Stimulated activated naive CD8-positive, alpha-beta T cell treated with anti-CD3 and anti-CD28 coated beads, Interleukin-15, amount 100 ng/mL, for 72 hours (primary cell): ENCODE data around the gene ODF2L.

ENCODE experiments used
- ATAC-seq: fragments of 150-1000 bp; cut with Tn5 transposase; 2 replicates; pipeline ENCODE4 v1.10.0; 2021; ENCODE audit warnings: mild to moderate bottlenecking, moderate library complexity
- DNase-seq, 2 donors: peaks; one replicate each; pipeline ENCODE4 v3.0.0; 2021 to 2022
- H3K27ac Mint-ChIP-seq, 2 donors: one replicate each; pipeline ENCODE4 v1.8.0; 2022; ENCODE audit warnings: mild to moderate bottlenecking in 2 of 2, mixed read lengths in 2 of 2, moderate library complexity in 2 of 2
- H3K27me3 Mint-ChIP-seq: one replicate; pipeline ENCODE4 v1.8.0; 2022; ENCODE audit warnings: mixed read lengths
- H3K4me1 Mint-ChIP-seq: one replicate; pipeline ENCODE4 v1.8.0; 2022; ENCODE audit warnings: mild to moderate bottlenecking, mixed read lengths
- H3K4me3 Mint-ChIP-seq, 2 donors: one replicate each; pipeline ENCODE4 v1.8.0; 2022; ENCODE audit warnings: mild to moderate bottlenecking in 2 of 2, mixed read lengths in 2 of 2, moderate library complexity in 1 of 2
- H3K9me3 Mint-ChIP-seq, 2 donors: one replicate each; pipeline ENCODE4 v1.8.0; 2022; ENCODE audit warnings: mixed read lengths in 2 of 2

ODF2L gene, protein sequence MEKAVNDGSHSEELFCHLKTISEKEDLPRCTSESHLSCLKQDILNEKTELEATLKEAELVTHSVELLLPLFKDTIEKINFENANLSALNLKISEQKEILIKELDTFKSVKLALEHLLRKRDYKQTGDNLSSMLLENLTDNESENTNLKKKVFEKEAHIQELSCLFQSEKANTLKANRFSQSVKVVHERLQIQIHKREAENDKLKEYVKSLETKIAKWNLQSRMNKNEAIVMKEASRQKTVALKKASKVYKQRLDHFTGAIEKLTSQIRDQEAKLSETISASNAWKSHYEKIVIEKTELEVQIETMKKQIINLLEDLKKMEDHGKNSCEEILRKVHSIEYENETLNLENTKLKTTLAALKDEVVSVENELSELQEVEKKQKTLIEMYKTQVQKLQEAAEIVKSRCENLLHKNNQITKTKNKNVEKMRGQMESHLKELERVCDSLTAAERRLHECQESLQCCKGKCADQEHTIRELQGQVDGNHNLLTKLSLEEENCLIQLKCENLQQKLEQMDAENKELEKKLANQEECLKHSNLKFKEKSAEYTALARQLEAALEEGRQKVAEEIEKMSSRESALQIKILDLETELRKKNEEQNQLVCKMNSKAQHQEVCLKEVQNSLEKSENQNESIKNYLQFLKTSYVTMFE

DNA sequence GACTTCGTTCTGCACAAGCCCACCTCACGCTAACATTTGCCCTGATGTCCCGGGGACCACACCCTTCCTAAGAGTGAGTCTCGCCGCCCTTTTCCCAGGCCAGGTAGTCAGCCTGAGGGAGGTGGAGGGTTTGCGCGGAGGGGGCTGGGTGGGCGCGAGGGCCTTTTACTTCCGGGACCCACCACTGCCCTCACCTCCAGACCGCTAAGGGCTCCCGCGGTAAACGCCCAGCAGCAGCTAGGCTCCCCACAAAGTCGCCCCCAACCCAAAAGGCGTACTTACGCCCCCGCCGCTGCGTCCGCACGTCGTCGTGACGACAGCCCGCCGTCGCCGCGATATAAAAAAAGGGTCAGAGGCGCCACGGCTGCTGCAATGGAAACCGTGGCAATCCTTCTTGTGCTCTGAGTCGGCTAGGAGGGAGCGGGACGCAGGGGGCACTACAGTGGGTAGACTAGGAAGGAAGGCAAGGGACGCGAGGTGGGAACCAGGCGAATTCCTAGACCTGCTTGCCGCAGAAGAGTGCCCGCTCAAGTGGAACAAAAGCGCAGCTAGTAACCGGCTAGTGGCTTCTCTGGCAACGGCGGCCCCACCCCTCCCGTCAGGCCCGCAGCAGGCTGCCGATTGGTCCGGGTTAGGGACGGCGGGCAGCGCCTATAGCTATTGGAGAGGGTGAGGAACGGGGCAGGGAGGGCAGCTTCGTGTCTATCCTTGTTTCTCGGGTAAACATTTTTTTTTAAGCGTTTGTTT lies at the start of gene ODF2L:
ODF2L (minus strand) TSS at position 573 of the 747 bp plus-strand sequence. CDS start 9,296 bp downstream, outside the sequence.
- Mint-ChIP-seq H3K4me3 (peak within 1 kb of the TSS; percentile 98 to 99), H3K9me3 (no peaks in the 10 kb centered on the region), H3K27ac (peak within 1 kb of the TSS; percentile 84 to 97), H3K27me3 (no peaks in the 10 kb centered on the region), H3K4me1 (peaks cover 45% of the 10 kb centered on the region)
- DNase-seq (peak; percentile 82 to 87), ATAC-seq (peak; percentile 100)

DNA sequence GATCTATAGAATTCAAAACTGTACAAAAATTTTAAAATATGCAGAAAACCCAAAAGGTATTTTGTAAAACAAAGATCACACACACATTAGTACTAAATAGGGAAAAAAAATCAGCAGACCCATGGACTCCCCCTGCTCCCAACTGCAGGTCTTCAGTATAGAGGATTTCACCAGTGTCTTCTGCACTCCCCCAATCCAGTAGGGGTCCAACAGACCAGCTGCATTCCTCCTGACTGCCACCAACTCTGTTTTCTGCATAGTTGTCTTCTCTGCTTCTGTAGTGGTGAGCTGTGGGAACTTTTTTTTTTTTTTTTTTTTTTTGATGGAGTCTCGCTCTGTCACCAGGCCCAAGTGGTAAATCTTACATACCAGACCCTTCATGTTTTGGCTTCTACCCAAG lies 49.8 kb upstream of the ODF2L start:
- ATAC-seq: no peak
- no peaks in the 10 kb centered on the region for H3K9me3 Mint-ChIP-seq
- H3K4me3 Mint-ChIP-seq: no peak overlapping the region
- no peak for DNase-seq
- H3K27ac Mint-ChIP-seq: no peak overlapping the region
- H3K4me1 Mint-ChIP-seq: peaks cover 9% of the 10 kb centered on the region
- no peaks in the 10 kb centered on the region for H3K27me3 Mint-ChIP-seq

DNA sequence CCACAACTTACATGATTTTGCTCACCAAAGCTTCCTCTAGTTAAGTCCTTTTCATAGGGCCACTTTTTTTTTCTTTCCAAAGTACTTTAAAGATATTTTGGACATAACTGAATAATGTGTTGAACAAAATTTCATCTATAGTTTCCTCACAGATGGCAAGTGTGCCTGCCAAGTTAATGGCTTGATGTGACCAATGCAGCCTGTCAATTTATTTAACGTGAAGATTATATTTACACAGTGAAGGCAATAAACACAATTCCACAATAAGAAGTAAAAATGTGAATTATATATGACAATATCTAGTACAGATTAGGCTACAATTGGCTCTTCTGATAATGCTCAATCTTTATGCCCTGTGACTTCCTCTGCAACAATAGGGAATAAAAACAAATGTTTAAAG lies 45.9 kb upstream of the ODF2L start:
- ATAC-seq: no peak
- H3K27ac Mint-ChIP-seq: no peak overlapping the region
- no peak for DNase-seq
- peaks cover 9% of the 10 kb centered on the region for H3K4me1 Mint-ChIP-seq
- no peak overlapping the region for H3K4me3 Mint-ChIP-seq
- H3K9me3 Mint-ChIP-seq: no peaks in the 10 kb centered on the region
- H3K27me3 Mint-ChIP-seq: no peaks in the 10 kb centered on the region

DNA sequence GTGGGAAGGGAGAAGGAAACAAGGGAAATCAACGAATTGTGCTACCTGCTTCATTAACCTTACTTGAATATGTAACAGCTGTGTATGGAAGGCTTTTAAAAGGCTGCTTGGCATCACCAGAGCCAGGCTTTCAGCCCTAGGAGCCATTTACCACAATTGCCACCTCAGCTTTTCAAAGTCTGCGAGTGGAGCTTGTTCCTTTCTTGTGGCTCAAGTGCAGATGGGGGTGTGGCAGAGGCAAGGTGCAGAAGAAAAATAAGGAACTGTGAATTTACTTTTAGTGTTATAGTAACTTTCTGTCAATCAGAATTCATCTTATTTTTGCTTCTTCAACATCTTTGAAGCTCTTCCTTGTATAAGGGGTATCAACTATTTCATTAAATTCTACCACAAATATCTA lies 45.5 kb upstream of the ODF2L start:
- ATAC-seq (no peak), DNase-seq (no peak)
- Mint-ChIP-seq H3K27me3 (no peaks in the 10 kb centered on the region), H3K9me3 (no peaks in the 10 kb centered on the region), H3K4me3 (no peak overlapping the region), H3K27ac (no peak overlapping the region), H3K4me1 (peaks cover 9% of the 10 kb centered on the region)

DNA sequence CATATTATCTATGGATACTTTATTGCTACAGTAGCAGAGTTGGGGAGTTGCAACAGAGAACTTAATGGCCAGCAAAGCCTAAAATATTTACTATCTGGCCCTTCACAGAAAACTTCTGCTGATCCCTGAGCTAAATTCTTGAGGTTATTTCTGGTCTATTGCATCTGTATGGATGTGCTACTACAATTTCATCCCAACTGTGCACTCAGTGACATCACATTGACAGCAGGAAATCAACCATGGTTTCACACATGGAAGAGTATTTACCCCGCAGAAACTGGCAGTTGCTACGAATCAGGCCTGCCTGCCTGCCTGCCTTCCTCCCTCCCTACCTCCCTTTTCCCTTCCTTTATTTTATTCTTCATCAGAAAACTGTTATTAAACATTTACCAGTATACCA lies 39.9 kb upstream of the ODF2L start:
- no peak for ATAC-seq
- Mint-ChIP-seq H3K4me3 (no peak overlapping the region), H3K9me3 (no peaks in the 10 kb centered on the region), H3K27ac (no peak overlapping the region), H3K27me3 (no peaks in the 10 kb centered on the region), H3K4me1 (no peaks in the 10 kb centered on the region)
- DNase-seq: no peak

DNA sequence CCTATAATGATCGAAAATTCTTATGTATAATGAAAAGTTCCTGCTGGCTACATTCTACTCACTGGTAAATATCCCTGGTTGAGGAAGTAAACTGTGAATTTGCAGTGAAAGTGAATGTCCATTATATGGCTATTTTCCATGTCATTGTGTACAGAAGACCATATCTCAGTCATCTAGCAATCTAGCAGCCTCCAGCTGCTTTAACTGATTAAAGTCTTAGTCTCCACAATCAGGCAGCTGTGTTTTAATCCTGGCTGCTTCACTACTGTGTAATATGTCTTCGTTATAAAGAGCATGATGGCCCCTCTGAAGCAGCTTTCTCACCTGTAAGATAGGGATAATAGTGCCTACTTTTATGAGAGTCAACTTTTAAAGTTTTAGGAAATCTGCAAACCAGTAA lies 39.2 kb upstream of the ODF2L start:
- no peak overlapping the region for H3K4me3 Mint-ChIP-seq
- DNase-seq (no peak), ATAC-seq (no peak)
- H3K4me1 Mint-ChIP-seq: no peaks in the 10 kb centered on the region
- H3K27ac Mint-ChIP-seq: no peak overlapping the region
- no peaks in the 10 kb centered on the region for H3K9me3 Mint-ChIP-seq
- no peaks in the 10 kb centered on the region for H3K27me3 Mint-ChIP-seq

DNA sequence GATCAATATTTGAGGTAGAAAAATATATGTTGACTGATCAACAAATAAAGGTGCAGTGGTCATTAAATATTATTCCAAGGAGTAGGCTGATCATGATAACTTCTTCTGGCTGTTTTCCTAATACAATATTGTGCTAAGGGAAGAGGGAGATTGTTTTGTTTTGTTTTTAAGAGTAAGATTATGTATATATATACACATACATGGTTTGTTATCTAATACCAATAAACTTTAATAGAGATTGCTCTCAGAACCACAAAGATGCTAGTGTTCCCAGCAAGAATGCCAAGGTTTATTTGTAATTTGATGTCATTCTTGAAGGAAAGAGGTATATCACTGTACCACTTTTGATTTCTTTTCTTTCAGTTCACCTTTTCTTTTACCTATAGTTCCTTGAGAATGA lies 37.9 kb upstream of the ODF2L start:
- Mint-ChIP-seq H3K9me3 (no peaks in the 10 kb centered on the region), H3K27me3 (no peaks in the 10 kb centered on the region), H3K4me1 (no peaks in the 10 kb centered on the region), H3K27ac (no peak overlapping the region), H3K4me3 (no peak overlapping the region)
- DNase-seq (no peak), ATAC-seq (no peak)

DNA sequence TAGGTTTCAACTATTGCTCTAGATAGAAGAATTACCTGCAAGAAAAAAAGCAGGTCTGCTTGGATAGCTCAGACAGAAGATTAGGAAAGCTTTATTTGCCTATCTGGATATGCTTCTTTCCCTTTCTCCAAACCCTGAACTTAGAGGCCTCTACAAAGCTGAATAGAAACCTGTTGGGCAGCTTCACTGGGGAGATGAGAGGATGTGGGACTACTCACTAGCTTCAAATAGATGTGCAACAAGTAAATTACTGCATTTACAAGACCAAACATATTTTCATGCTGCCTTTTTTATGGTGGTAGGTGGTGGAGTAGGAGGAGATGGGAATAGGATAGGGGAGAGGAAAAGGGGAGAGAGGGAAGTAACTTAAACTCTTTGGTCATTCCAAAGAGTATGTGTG lies 34.3 kb upstream of the ODF2L start:
- ATAC-seq (peak; percentile 43), DNase-seq (no peak)
- H3K27me3 Mint-ChIP-seq: peaks cover 5% of the 10 kb centered on the region

DNA sequence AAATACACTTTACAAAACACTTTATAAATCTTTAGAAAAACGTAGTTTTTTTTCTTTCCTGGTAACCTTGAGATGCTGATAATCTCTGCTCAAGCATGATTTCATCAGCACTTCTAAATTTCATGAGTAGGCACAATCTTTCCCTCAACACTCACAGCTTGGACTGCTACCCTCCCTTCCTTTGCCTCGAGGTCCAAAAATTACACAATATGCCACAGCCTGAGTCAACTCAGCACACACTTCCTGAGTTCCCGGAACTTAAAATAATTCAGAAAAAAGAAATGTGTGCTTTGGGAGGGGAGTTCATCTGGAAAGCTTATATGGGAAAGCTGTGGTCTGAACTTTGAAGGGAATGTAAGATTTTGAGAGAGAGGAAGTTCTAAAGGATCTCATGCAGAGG lies 33.7 kb upstream of the ODF2L start:
- no peak overlapping the region for H3K4me3 Mint-ChIP-seq
- peak; percentile 85 for ATAC-seq
- H3K9me3 Mint-ChIP-seq: no peaks in the 10 kb centered on the region
- no peak overlapping the region for H3K27ac Mint-ChIP-seq
- DNase-seq: no peak
- H3K27me3 Mint-ChIP-seq: peaks cover 8% of the 10 kb centered on the region
- H3K4me1 Mint-ChIP-seq: no peaks in the 10 kb centered on the region

More for the DNA sequence above, 34.3 kb upstream of the ODF2L start:
- Mint-ChIP-seq H3K4me3 (no peak overlapping the region), H3K27ac (no peak overlapping the region), H3K9me3 (no peaks in the 10 kb centered on the region), H3K4me1 (no peaks in the 10 kb centered on the region)

DNA sequence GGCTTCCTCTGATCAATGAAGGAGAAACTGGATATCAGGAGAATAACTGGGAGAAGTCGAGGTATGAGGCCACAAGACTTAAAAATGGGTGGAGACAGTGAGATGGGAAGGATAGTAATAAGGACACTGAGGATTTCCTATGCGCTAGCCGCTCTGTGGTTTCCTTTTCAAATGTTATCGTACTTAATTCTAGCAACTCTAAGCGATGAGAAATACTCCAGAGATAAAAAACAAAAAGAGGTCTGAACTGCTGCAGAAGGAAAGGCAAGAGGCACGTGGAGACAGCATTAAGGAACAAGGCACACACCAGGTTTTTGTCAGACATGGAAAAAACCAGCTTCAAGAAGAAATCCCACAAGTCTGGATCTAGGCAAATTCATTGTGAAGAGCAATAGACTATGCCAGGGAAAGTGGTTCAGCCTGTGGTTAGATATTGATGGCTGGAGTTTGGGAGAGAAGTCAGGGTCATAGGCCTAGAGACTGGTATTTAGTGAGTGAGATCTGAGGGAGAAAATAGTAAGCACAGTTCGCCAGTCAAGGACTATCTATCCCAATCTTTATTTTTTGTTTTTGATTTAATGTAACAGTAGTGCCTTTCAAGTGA lies 33.1 kb upstream of the ODF2L start:
- peaks cover 8% of the 10 kb centered on the region for H3K27me3 Mint-ChIP-seq
- no peak overlapping the region for H3K4me3 Mint-ChIP-seq
- DNase-seq (no peak), ATAC-seq (no peak)
- no peaks in the 10 kb centered on the region for H3K9me3 Mint-ChIP-seq
- no peak overlapping the region for H3K27ac Mint-ChIP-seq
- H3K4me1 Mint-ChIP-seq: no peaks in the 10 kb centered on the region

DNA sequence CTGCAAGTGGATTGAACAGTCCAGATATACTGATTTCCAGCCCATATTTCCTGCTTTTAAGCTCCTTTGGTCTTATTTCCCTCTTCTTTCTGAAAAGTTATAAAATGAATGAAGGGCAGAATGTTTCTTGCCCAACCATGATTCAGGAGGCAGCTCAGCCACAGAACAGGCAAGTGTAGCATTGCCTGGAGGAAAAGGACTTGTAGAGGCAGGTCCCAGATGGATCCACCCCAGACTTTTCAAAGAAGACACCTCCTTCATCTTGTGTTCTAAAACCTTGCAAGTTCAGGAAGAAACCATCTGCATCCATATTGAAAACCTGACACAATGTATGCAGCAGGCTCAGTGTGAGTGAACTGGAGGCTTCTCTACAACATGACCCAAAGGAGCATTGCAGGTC lies 27.8 kb upstream of the ODF2L start, which contains the start of gene CLCA2:
CLCA2 (plus strand) TSS at position 299 of the 400 bp plus-strand sequence; CDS start at position 376, 77 bp downstream.
- Mint-ChIP-seq H3K27ac (no peak within 1 kb of the TSS), H3K27me3 (peaks cover 14% of the 10 kb centered on the region), H3K4me3 (no peak within 1 kb of the TSS), H3K9me3 (no peaks in the 10 kb centered on the region), H3K4me1 (peaks cover 6% of the 10 kb centered on the region)
- DNase-seq (no peak), ATAC-seq (no peak)

DNA sequence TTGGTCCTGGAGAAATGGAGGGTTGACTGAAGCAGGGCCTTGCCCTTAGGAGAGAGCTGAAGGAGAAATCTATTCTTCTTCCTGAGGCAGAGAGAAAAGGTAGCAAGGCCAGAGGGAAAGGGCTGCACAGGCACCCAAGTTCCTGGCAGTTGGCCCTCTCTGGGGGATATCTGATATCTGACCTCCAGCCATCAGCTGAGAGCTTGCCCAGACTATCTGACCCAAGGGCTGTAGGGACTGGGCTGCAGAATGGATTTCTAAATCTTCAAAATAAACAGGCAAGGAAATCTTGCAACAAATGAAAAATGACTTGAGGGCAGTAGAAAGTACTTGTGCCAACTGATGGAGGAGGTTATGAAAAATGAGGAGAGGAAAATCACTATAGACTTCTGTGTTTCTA lies 27.4 kb upstream of the ODF2L start:
- Mint-ChIP-seq H3K27me3 (peaks cover 14% of the 10 kb centered on the region), H3K9me3 (no peaks in the 10 kb centered on the region), H3K4me1 (peaks cover 6% of the 10 kb centered on the region), H3K27ac (no peak overlapping the region), H3K4me3 (no peak overlapping the region)
- no peak for ATAC-seq
- no peak for DNase-seq

DNA sequence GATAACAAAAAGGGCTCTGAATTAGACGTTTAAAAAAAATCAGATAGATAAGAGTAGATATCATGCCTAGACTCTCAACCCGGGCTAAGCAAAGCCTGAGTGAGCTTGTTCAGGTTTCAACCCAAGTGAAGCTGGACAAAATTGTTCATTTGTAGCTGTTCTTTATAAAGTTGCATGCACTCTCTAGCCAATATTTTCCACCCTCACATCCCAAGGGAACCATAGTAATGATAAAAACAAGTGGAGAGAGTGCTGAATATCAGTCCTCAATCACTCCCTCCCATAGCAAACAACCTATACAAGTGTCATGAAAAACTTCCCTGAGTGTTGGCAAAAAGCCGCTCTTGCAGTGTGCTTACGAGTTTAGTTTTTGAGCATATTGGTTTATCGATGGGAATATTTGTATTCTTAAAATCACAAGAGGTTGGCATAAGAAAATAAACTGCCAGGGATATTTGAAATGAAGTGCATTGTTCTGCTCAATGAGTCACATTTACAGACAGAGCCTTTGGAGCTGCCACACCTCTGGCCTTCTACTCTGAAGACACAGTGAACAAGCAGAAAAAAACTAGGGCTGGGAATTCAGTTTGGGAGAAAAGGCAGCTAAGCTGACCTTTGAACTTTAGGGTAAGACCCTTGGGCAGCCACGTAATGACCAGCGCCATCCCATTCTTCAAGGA lies 25.6 kb upstream of the ODF2L start:
- peaks cover 14% of the 10 kb centered on the region for H3K27me3 Mint-ChIP-seq
- H3K27ac Mint-ChIP-seq: no peak overlapping the region
- DNase-seq (no peak), ATAC-seq (no peak)
- H3K9me3 Mint-ChIP-seq: no peaks in the 10 kb centered on the region
- peaks cover 6% of the 10 kb centered on the region for H3K4me1 Mint-ChIP-seq
- no peak overlapping the region for H3K4me3 Mint-ChIP-seq

DNA sequence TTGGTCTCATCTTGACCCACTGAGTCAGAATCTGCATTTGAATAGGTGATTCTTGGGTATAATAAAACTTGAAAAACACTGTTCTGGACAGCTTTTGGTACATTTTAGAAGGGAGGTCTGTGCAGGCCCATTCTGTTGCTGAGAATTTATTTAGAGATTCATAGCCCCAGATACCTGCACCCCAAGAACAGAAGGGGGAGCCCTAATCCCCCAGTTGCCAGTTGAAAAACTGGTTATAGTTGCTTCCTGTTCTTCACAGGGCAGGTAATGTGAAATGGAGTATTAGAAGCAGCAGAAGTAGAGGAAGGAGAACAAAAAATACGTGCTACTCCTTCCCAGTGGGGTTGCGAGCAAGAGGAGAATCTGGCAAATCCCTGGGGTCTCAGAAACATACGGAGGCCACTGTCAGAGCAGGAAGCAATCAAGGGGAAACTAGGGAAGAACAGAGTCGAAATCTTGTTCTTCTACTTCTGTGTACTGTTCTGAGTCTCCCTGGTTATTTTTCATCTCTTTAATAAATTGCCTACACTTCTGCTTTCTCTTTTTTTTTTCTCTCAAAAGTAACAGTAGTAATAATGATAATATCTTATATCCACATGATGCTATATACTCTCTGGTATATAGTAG lies 23.3 kb upstream of the ODF2L start:
- Mint-ChIP-seq H3K27ac (no peak overlapping the region), H3K4me3 (peak overlapping the region; percentile 47 to 59)

DNA sequence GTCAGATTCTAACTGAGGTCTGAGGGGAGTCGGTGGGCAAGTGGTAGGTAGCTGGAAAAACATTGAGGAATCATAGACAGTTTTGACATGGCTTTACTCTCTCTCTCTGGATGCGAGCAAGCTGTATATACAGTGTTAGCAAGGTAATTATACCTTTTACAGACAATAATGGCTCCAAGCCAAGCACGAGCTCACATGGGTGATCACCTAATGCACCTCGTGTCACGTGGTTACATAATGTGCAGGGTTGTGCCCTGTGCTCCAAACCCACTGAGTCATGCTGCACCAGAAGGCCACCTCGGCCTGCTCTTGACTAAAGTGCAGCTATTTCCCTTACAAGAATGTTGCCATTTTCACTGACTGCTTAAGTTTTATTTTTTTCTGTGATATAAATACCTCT lies 20.2 kb upstream of the ODF2L start:
- no peak overlapping the region for H3K27ac Mint-ChIP-seq
- peaks cover 7% of the 10 kb centered on the region for H3K27me3 Mint-ChIP-seq
- ATAC-seq (no peak), DNase-seq (no peak)
- H3K4me1 Mint-ChIP-seq: peaks cover 6% of the 10 kb centered on the region
- no peak overlapping the region for H3K4me3 Mint-ChIP-seq
- H3K9me3 Mint-ChIP-seq: no peaks in the 10 kb centered on the region

More for the DNA sequence above, 23.3 kb upstream of the ODF2L start:
- peaks cover 6% of the 10 kb centered on the region for H3K4me1 Mint-ChIP-seq
- ATAC-seq: peak; percentile 85
- H3K27me3 Mint-ChIP-seq: peaks cover 7% of the 10 kb centered on the region
- no peaks in the 10 kb centered on the region for H3K9me3 Mint-ChIP-seq
- DNase-seq: peak; percentile 33 to 47
